ENCODE data around the gene GOLGA8S. TPM values are rescaled to one million over a fixed set of nuclear protein-coding genes. Genes with fewer than 3 reads are reported as not detected.
"Not testable (repeated sequence)": the region's sequence is repeated elsewhere in the genome, so short reads cannot be mapped to it uniquely, and the experiment has no call there.

GOLGA8S gene
- total RNA-seq, 2 experiments from 2014 or later = 0.18 TPM; not detected in 1

- not testable (repeated sequence) for H3K4me3 Mint-ChIP-seq, H3K9me3 Mint-ChIP-seq, H3K27ac Mint-ChIP-seq, H3K4me1 Mint-ChIP-seq, H3K27me3 Mint-ChIP-seq, DNase-seq, H3K36me3 Mint-ChIP-seq
Measured at GRCh38 chr15:23381192-23381591, 26.6 kb downstream of the GOLGA8S start.

GRCh38 chr15:23384371-23384770 lies 29.8 kb downstream of the GOLGA8S start:
- H3K27ac Mint-ChIP-seq = no peak overlapping the region
- no peaks in the 10 kb centered on the region for H3K9me3 Mint-ChIP-seq
- DNase-seq = no peak
- peaks cover 14% of the 10 kb centered on the region for H3K27me3 Mint-ChIP-seq
- H3K36me3 Mint-ChIP-seq = no peaks in the 10 kb centered on the region
- H3K4me3 Mint-ChIP-seq = no peak overlapping the region
- no peaks in the 10 kb centered on the region for H3K4me1 Mint-ChIP-seq

- no peak overlapping the region for H3K4me3 Mint-ChIP-seq
- no peak for DNase-seq
- H3K9me3 Mint-ChIP-seq = no peaks in the 10 kb centered on the region
- H3K27me3 Mint-ChIP-seq = peaks cover 14% of the 10 kb centered on the region
- no peak overlapping the region for H3K27ac Mint-ChIP-seq
- H3K4me1 Mint-ChIP-seq = no peaks in the 10 kb centered on the region
- H3K36me3 Mint-ChIP-seq = no peaks in the 10 kb centered on the region
Measured at GRCh38 chr15:23385886-23386430, 31.4 kb downstream of the GOLGA8S start.

GRCh38 chr15:23387621-23388190 lies 33.2 kb downstream of the GOLGA8S start:
- DNase-seq = no peak
- Mint-ChIP-seq H3K4me1 (no peaks in the 10 kb centered on the region), H3K27me3 (peaks cover 14% of the 10 kb centered on the region), H3K27ac (no peak overlapping the region), H3K4me3 (no peak overlapping the region), H3K9me3 (no peaks in the 10 kb centered on the region), H3K36me3 (no peaks in the 10 kb centered on the region)

GRCh38 chr15:23395030-23395692 lies 40.6 kb downstream of the GOLGA8S start:
- no peak overlapping the region for H3K4me3 Mint-ChIP-seq
- peaks cover 3% of the 10 kb centered on the region for H3K27me3 Mint-ChIP-seq
- H3K27ac Mint-ChIP-seq = no peak overlapping the region
- no peaks in the 10 kb centered on the region for H3K9me3 Mint-ChIP-seq
- no peaks in the 10 kb centered on the region for H3K4me1 Mint-ChIP-seq
- no peak for DNase-seq
- no peaks in the 10 kb centered on the region for H3K36me3 Mint-ChIP-seq

GRCh38 chr15:23395832-23396231 lies 41.3 kb downstream of the GOLGA8S start:
- no peak overlapping the region for H3K27ac Mint-ChIP-seq
- no peaks in the 10 kb centered on the region for H3K36me3 Mint-ChIP-seq
- DNase-seq = no peak
- H3K4me3 Mint-ChIP-seq = no peak overlapping the region
- H3K9me3 Mint-ChIP-seq = no peaks in the 10 kb centered on the region
- peaks cover 3% of the 10 kb centered on the region for H3K27me3 Mint-ChIP-seq
- no peaks in the 10 kb centered on the region for H3K4me1 Mint-ChIP-seq

GRCh38 chr15:23397779-23398178 lies 43.2 kb downstream of the GOLGA8S start:
- H3K27me3 Mint-ChIP-seq = peaks cover 8% of the 10 kb centered on the region
- no peaks in the 10 kb centered on the region for H3K4me1 Mint-ChIP-seq

GRCh38 chr15:23398357-23398756 lies 43.8 kb downstream of the GOLGA8S start:
- not testable (repeated sequence) for H3K36me3 Mint-ChIP-seq, H3K4me1 Mint-ChIP-seq, DNase-seq, H3K9me3 Mint-ChIP-seq, H3K27ac Mint-ChIP-seq, H3K27me3 Mint-ChIP-seq, H3K4me3 Mint-ChIP-seq

More at GRCh38 chr15:23397779-23398178, 43.2 kb downstream of the GOLGA8S start:
- DNase-seq = no peak
- Mint-ChIP-seq H3K36me3 (no peaks in the 10 kb centered on the region), H3K9me3 (no peaks in the 10 kb centered on the region), H3K27ac (no peak overlapping the region), H3K4me3 (no peak overlapping the region)

GRCh38 chr15:23399207-23399606 lies 44.7 kb downstream of the GOLGA8S start:
- not testable (repeated sequence) for H3K36me3 Mint-ChIP-seq, H3K4me1 Mint-ChIP-seq, H3K4me3 Mint-ChIP-seq, H3K27me3 Mint-ChIP-seq, H3K27ac Mint-ChIP-seq, DNase-seq, H3K9me3 Mint-ChIP-seq

- Mint-ChIP-seq H3K36me3 (no peaks in the 10 kb centered on the region), H3K4me3 (no peak overlapping the region), H3K27ac (no peak overlapping the region), H3K9me3 (peaks cover under 1% of the 10 kb centered on the region), H3K27me3 (peaks cover 6% of the 10 kb centered on the region), H3K4me1 (no peaks in the 10 kb centered on the region)
- no peak for DNase-seq
Measured at GRCh38 chr15:23401627-23402026, 47.1 kb downstream of the GOLGA8S start.

- H3K4me1 Mint-ChIP-seq = no peaks in the 10 kb centered on the region
- H3K27me3 Mint-ChIP-seq = peaks cover 12% of the 10 kb centered on the region
- H3K36me3 Mint-ChIP-seq = no peaks in the 10 kb centered on the region
- peaks cover 6% of the 10 kb centered on the region for H3K9me3 Mint-ChIP-seq
- H3K27ac Mint-ChIP-seq = no peak overlapping the region
- no peak for DNase-seq
- no peak overlapping the region for H3K4me3 Mint-ChIP-seq
Measured at GRCh38 chr15:23402140-23402539, 47.6 kb downstream of the GOLGA8S start.

GRCh38 chr15:23402544-23402943 lies 48.0 kb downstream of the GOLGA8S start:
- H3K9me3 Mint-ChIP-seq = peaks cover 6% of the 10 kb centered on the region
- H3K36me3 Mint-ChIP-seq = no peaks in the 10 kb centered on the region
- H3K4me3 Mint-ChIP-seq = no peak overlapping the region
- no peak for DNase-seq
- H3K27ac Mint-ChIP-seq = no peak overlapping the region
- H3K4me1 Mint-ChIP-seq = no peaks in the 10 kb centered on the region
- H3K27me3 Mint-ChIP-seq = peaks cover 12% of the 10 kb centered on the region

- Mint-ChIP-seq H3K9me3 (peaks cover 6% of the 10 kb centered on the region), H3K27ac (no peak overlapping the region), H3K4me3 (no peak overlapping the region), H3K4me1 (no peaks in the 10 kb centered on the region), H3K36me3 (no peaks in the 10 kb centered on the region), H3K27me3 (peaks cover 12% of the 10 kb centered on the region)
- no peak for DNase-seq
Measured at GRCh38 chr15:23403550-23403949, 49.0 kb downstream of the GOLGA8S start.

- no peaks in the 10 kb centered on the region for H3K36me3 Mint-ChIP-seq
- H3K4me1 Mint-ChIP-seq = no peaks in the 10 kb centered on the region
- H3K27ac Mint-ChIP-seq = no peak overlapping the region
- DNase-seq = no peak
- peaks cover 3% of the 10 kb centered on the region for H3K27me3 Mint-ChIP-seq
- H3K4me3 Mint-ChIP-seq = no peak overlapping the region
- peaks cover 4% of the 10 kb centered on the region for H3K9me3 Mint-ChIP-seq
Measured at GRCh38 chr15:23411841-23412240, 57.3 kb downstream of the GOLGA8S start.

- not testable (repeated sequence) for H3K27ac Mint-ChIP-seq, DNase-seq, H3K4me3 Mint-ChIP-seq, H3K27me3 Mint-ChIP-seq, H3K4me1 Mint-ChIP-seq, H3K9me3 Mint-ChIP-seq, H3K36me3 Mint-ChIP-seq
Measured at GRCh38 chr15:23412881-23413600, 58.5 kb downstream of the GOLGA8S start.

Data from activated naive CD8-positive, alpha-beta T cell treated with anti-CD3 and anti-CD28 coated beads for 36 hours (primary cell).